KOPT-K1 (cell line): ENCODE results near the gene SYTL2.

ENCODE experiments used
- H3K27ac ChIP-seq: fragments of 200-600 bp; sonication (generic); 2 replicates; pipeline ENCODE4 v1.5.1; 2016; ENCODE audit warnings: antibody characterized with exemption, mild to moderate bottlenecking, low read depth, low read length; ENCODE audit not compliant: poor library complexity, severe bottlenecking
- H3K36me3 ChIP-seq: fragments of 200-600 bp; sonication (generic); 2 replicates; pipeline ENCODE4 v1.5.1; 2017; ENCODE audit warnings: antibody characterized with exemption, mild to moderate bottlenecking, low read length, moderate library complexity; ENCODE audit not compliant: insufficient read depth
- H3K9me3 ChIP-seq: fragments of 200-600 bp; sonication (generic); 2 replicates; pipeline ENCODE4 v1.5.1; 2017; ENCODE audit warnings: antibody characterized with exemption, low read length, mild to moderate bottlenecking; ENCODE audit not compliant: insufficient read depth, poor library complexity, severe bottlenecking

Gene SYTL2

DNA sequence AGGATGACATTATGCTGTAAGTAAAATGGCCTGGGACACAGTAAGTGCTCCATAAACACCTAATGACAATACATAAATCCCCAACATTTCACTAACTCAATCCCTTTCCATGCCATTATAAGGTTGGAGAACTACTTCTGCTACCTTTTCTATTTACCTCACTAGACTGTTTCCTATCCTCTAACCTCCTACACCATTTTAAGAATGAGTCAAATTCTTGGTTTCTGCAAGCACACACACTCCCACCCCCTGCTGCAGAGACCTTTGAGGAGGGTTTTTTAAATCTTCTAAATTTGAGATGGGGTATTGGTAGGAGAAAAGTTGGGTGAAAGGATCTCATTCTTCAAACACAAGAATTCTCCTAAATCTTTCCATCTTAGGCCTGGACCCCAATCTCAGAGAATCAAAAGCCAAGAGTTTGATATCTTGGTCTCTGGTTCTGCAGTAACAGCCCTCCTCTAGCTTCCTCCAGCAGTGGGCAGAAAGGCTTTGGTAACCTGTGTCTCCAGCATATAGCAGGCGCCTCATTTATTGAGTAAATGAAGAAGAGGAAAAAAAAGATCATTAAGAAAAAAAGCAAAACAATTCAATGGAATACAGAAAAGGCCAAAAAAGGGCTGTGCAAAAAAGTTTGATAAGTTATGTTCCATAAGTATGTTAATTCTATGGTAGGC, 42.3 kb downstream of the SYTL2 start:
- Histone ChIP-seq H3K27ac (no peak overlapping the region), H3K36me3 (no peaks in the 10 kb centered on the region), H3K9me3 (no peaks in the 10 kb centered on the region)

DNA sequence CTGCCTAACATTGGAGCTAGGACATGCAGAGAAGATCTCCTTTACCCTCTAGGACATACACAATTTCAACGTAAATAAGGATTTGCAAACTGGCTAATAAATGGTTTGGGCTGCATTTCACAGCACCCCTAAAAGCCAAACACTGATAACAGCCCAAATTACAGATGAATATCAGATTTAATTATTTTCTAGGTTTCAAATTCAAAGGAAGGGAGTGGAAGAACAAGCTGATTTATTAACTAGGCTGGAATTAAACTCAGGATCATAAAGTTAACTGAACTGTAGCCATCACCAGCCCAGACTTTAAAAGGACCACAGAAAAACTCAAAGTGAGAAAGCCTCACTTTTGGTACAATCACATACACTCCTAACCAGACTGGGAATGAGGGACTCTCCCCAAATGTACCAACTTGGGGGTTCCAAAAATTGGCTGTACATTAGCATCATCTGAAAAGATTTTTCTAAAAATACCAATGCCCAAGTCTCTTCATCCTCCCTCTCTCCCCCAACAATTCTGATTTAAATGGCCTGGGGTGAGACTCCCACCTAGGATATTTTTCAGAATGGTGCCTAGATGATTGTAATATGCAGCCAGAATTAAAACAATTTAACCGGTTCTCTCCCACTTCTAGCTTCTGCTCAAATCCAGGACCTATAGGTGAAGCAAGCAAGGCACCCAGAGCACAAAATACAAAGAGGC, 43.5 kb downstream of the SYTL2 start:
- Histone ChIP-seq H3K27ac (no peak overlapping the region), H3K9me3 (no peaks in the 10 kb centered on the region), H3K36me3 (no peaks in the 10 kb centered on the region)

DNA sequence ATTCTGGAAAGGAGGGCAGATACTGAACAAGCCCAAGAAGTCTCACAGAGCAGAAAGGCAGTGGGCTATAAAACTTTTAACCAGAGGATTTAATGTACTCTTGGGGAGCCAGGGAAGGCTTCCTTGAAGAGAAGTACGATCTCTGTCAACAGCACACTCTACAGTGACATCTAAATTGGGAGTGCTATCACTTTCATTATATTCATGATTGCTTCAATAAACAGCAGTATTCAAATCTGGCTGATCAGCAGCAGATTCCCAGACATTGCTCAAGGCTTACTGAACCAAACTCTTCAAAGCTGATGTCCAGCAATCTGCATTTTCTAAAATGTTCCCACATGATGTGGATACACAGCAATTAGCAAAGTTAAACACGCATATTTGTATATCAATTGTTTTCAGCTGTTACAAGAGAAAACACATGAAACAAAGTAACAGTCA, 44.2 kb downstream of the SYTL2 start:
- H3K36me3 ChIP-seq: no peaks in the 10 kb centered on the region
- no peaks in the 10 kb centered on the region for H3K9me3 ChIP-seq
- no peak overlapping the region for H3K27ac ChIP-seq

DNA sequence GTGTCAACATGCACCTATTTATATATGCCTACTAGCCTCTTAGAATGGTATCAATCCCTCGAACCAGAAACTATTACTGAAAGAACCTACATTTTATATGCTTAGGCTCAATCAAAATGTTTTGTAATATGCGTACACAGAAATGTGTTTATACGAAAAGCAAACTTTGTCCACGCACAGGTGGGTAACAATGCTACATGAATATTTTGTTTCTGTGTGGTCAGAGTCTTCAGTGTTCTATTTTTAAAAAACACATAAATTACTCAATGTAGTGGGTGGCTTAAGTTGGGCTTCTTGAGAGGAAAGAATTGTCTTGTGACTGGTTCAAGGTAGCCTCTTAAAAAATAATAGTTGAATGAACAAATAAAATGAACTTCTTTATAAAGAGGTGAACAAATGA, 46.1 kb downstream of the SYTL2 start:
- H3K9me3 ChIP-seq: no peaks in the 10 kb centered on the region

DNA sequence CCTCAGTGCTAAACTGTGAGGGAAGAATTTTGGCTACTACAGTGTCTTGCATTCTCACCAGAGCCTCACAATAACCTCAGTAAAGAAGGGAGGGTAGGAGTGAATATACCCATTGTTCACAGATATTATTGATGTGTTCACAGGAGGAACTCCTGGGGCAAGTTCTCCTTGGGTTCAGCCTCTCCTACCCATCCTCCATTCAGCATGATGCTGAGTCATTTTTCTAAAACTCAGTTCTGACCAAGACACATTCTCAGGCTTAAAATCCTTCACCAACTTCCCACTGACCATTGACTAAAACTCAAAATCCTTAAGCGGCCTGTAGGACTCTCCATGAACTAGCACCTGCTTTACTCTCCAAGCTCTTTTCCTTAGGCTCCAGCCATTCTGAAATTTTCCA, 48.7 kb downstream of the SYTL2 start:
- no peaks in the 10 kb centered on the region for H3K36me3 ChIP-seq
- H3K27ac ChIP-seq: no peak overlapping the region

More for the DNA sequence above, 46.1 kb downstream of the SYTL2 start:
- no peak overlapping the region for H3K27ac ChIP-seq
- H3K36me3 ChIP-seq: no peaks in the 10 kb centered on the region

DNA sequence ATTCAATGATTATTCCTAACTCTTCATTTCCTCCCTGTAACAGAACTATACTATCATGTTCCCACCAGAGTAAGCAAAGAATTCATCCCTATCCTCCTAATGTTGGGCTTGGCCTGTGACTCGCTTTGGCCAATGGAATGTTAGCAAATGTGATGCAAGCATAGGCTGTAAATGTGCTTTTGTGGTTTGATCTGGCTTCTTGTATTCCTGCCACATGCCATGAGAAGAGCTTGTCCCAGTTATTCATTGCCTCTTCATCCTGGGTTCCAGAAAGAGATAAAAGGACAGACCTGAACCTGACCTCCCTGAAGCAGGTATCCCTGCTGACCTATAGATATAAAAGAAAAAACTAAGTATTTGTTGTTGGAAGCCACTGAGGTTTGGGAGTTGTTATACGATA, 51.0 kb downstream of the SYTL2 start:
- Histone ChIP-seq H3K9me3 (no peaks in the 10 kb centered on the region), H3K27ac (no peak overlapping the region), H3K36me3 (no peaks in the 10 kb centered on the region)

More for the DNA sequence above, 48.7 kb downstream of the SYTL2 start:
- H3K9me3 ChIP-seq: no peaks in the 10 kb centered on the region

DNA sequence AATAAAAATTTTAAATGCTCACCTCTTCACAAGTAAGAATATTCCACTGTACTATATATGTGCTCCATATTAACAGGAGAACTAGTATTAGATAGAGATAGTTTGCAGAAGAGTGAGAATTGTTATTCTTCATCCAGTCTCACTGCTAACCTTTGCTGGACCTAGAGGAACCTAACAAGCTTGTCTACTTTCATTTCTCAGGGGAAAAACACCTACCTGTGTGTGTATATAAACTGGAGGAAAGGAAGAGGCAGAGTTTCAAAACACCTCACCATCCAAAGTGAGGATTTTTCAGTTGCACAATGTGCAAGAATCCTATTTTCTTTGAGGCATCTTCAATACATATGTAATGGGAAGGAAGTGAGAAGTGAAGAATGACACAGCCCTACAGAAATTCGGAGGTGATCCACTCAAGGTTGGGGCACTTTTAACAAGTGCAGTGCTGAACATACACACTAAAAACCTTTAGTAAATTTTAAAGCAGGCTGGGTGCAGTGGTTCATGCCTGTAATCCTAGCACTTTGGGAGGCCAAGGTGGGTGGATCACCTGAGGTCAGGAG, 52.4 kb downstream of the SYTL2 start:
- no peaks in the 10 kb centered on the region for H3K9me3 ChIP-seq
- no peak overlapping the region for H3K27ac ChIP-seq

DNA sequence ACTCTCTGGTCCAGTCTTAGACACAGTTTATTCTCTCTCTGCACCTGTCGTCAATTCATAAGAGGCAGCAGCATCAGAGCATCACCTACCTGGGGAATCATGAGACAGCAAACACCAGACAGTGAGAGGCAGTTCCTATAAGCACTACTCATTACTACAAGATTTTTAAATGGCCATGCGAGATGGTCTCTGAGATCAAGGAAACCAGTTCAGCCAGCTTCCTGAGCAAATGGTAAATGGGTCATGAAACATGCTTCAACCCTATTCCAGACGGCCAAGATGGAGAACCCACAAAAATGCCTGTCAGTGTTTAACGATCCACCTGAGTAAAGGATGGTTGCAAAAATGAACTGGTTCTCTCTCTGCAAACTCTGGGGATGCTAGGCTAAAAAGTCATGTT, 52.9 kb downstream of the SYTL2 start:
- H3K36me3 ChIP-seq: no peaks in the 10 kb centered on the region
- no peaks in the 10 kb centered on the region for H3K9me3 ChIP-seq
- H3K27ac ChIP-seq: no peak overlapping the region

More for the DNA sequence above, 52.4 kb downstream of the SYTL2 start:
- no peaks in the 10 kb centered on the region for H3K36me3 ChIP-seq

DNA sequence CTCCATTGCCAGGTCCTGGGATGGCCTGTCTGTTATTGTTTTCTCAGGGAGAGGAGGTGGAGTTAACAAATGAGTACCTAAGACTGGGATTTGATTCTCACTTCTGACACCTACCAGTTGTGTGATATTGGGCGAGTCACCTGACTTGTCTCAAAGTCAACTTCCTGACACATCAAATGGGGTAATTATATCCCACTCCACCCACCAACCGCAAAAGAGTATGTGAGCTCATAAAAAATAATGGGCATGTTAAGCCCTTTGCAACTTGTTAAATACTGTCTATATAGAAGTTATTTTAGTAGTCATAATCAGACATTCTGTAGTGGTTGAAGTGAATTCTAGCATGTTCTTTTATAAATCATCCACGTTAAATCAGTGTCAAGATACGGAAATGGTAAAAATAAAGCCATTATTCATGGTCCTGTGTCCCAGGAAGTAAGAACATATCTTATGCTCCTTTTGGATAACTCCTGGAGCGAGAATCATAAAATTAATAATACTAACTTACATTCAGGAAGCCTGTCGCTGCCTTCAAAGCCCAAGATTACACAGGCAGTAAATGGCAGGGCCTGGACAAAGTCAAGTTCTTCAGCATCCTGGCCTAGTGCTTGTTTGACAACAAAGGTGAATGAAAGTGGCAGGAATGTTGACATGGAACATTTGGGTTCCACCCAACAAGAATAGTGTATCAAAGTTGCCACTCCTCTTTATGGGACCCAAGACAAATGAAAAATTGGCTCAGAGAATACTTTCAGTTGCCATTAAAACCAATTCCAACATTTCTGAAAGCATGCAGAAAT, 54.3 kb downstream of the SYTL2 start:
- no peaks in the 10 kb centered on the region for H3K9me3 ChIP-seq

DNA sequence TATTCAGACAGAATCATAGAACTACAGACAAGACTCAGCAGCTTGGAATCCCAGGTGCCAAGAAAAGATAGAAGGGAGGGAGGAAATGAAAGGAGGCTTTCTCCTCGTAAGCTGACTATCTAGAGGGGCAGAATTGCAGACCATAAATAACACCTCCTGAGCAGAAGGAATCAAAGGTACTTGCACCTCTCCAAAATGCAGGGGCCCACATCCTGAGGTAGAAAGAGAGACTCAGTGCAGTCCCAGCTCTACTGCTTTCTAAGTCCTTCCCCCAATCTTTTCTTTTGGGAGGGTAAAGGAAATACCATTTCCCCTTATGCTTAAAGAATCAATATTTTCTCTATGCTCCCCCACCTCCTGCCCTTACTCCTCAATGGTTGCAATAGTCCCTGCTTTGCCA, 55.2 kb downstream of the SYTL2 start:
- Histone ChIP-seq H3K36me3 (no peaks in the 10 kb centered on the region), H3K9me3 (no peaks in the 10 kb centered on the region)

More for the DNA sequence above, 54.3 kb downstream of the SYTL2 start:
- Histone ChIP-seq H3K36me3 (no peaks in the 10 kb centered on the region), H3K27ac (no peak overlapping the region)

DNA sequence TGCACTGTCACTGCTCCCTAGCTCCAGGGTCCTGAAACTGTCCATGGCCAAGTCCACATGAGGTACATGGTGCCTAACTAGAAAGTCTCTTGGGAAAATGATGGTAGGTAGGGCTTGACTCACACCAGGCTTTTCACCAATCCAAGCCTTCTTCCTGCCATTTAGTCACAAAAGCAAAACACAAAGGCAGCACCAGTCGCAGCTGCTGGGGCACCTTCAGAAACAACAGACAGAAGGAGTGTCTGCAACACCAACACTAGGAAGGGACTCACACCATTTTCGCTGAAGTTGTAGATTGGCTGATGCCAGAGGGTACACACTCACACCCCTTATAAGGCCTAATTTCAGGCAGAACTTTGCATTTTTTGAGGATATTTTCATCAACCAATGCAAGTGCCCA, 55.7 kb downstream of the SYTL2 start:
- no peaks in the 10 kb centered on the region for H3K9me3 ChIP-seq
- no peak overlapping the region for H3K27ac ChIP-seq
- H3K36me3 ChIP-seq: no peaks in the 10 kb centered on the region

More for the DNA sequence above, 55.2 kb downstream of the SYTL2 start:
- H3K27ac ChIP-seq: no peak overlapping the region

DNA sequence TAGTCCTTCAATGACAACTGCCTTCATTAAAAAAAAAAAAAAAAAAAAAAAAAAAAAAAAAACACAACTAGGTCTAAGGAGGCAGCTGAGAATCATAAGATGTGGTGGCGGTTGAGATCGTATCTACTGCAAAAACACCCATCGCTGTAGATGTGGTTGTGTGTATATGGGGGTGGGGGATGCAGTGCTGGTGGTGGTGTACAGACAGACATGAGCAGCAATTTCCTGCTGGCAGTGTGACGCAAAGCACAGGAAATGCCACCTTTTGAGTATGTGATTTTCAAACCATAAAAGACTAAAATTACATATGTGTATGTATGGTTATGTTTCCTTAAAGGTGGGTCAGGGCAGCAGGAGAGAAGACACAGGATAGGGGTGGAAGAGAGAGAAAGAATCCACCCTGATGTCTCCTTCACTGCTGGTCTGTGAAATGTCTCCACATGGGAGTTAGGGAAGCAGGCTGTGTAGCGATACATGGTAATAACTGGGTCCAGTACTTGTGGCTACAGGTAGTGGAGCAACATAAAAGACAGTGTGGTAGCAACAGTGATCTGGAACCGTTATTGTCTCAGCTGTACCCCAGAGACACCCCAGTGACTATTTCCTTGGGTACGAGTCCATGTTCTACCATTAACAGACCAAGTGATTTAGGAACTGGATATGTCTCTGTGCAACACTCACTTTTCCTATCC, 57.9 kb downstream of the SYTL2 start:
- Histone ChIP-seq H3K9me3 (no peaks in the 10 kb centered on the region), H3K36me3 (no peaks in the 10 kb centered on the region), H3K27ac (no peak overlapping the region)

DNA sequence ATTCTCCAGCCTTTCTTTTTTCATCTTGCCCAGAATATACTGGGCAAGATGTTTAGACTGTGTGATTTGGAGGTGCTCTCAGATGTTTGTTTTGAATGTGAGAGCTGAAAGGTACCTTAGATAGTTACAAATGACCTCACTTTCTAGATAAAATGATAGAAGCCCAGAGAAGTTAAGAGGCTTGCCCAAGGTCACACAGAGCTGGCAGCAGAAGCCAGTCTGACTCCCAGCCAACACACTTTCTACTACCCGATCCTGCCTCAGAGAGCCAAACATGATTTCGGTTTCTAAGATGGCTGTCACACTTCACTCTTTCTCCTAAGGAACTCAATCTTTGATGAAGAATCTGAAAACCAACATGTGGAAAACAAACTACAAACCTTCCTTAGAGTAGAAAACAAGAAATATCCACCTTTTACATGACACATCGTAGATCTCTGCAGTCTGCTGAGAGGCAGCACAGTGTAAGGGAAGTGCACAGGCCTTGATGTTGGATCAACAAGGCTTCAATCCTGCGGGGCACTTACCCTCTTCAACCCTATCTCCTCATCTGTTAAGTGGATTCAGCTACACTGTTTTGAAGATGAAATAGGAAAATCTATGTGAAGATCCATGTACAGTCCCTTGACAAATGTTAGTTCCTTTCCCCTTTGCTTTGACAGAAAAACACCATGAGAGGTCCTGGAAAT, 58.6 kb downstream of the SYTL2 start:
- no peaks in the 10 kb centered on the region for H3K9me3 ChIP-seq
- no peak overlapping the region for H3K27ac ChIP-seq

DNA sequence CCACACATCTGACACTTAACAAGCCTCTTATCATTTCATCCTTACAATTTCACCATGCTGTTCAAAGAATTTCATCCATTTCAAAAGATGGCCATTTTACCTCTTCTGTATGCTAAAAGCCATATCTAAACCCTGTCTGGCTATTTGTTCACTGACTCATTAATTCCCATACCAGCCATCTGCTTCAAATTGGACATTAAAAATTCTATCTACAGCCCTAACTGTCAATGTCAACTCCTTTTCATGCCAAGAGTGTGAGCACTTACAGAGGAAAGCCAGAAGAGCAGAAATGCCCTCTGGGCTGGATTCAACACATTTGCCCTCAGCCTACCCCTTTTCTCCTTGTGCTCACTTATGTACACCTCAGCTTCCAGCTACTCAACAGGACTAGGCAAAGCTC, 59.2 kb downstream of the SYTL2 start:
- Histone ChIP-seq H3K27ac (no peak overlapping the region), H3K9me3 (no peaks in the 10 kb centered on the region), H3K36me3 (no peaks in the 10 kb centered on the region)

More for the DNA sequence above, 58.6 kb downstream of the SYTL2 start:
- no peaks in the 10 kb centered on the region for H3K36me3 ChIP-seq
